ENCODE data around the gene KRT36. TPM values are rescaled to one million over a fixed set of nuclear protein-coding genes. Genes with fewer than 3 reads are reported as not detected.

KRT36 gene
- total RNA-seq, 1 donor from 2014 or later = not detected

GRCh38 chr17:41537990-41538389 lies 48.3 kb upstream of the KRT36 start:
- H3K36me3 Mint-ChIP-seq = no peaks in the 10 kb centered on the region
- H3K4me3 Mint-ChIP-seq = no peak overlapping the region
- no peaks in the 10 kb centered on the region for H4K20me1 ChIP-seq (ENCODE audit: low read depth)
- TF ChIP-seq EZH2 (IDR thresholded peaks at IDR 0.05) (no peak), CTCF (IDR thresholded peaks at IDR 0.05) (no peak), EZH2phosphoT487 (IDR thresholded peaks at IDR 0.05) (no peak)
- H3K9me3 Mint-ChIP-seq = no peaks in the 10 kb centered on the region
- peaks cover 7% of the 10 kb centered on the region for H3F3A ChIP-seq (ENCODE audit: low read depth)
- H3K4me3 ChIP-seq = no peak overlapping the region
- H3K4me1 Mint-ChIP-seq = peaks cover 18% of the 10 kb centered on the region
- no peak overlapping the region for H3K4me2 ChIP-seq
- H3K4me1 ChIP-seq = peaks cover 17% of the 10 kb centered on the region
- H3K27me3 ChIP-seq = no peaks in the 10 kb centered on the region
- H3K27me3 Mint-ChIP-seq (ENCODE audit: insufficient read depth, low read depth) = peaks cover 10% of the 10 kb centered on the region
- H3K9ac ChIP-seq = no peak overlapping the region
- H3K27ac ChIP-seq = no peak overlapping the region
- H3K36me3 ChIP-seq = no peaks in the 10 kb centered on the region
- no peaks in the 10 kb centered on the region for H3K79me2 ChIP-seq (ENCODE audit: low read depth)
- no peak for DNase-seq (ENCODE audit: low spot score)
- H3K27ac Mint-ChIP-seq = no peak overlapping the region
- no peak overlapping the region for H2AFZ ChIP-seq (replicated peaks)
- H3K9me3 ChIP-seq (ENCODE audit: low read depth) = no peaks in the 10 kb centered on the region

DNA sequence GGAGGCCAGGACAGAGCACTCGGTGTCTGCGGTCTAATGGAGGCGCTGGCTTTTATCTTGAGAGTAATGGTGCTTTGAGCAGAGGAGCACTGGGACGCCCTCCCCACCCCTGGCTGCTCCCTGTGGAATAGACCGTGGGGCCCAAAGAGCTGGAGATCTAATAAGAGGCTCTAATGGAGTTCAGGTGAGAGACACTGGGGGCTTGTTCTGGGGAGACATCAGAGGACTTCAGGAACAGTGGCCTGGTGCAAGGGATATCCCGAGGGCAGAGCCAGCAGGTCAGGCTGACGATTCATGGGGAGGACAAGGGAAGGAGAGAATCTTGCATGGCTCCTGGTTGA lies 47.9 kb upstream of the KRT36 start:
- no peaks in the 10 kb centered on the region for H3K36me3 Mint-ChIP-seq
- no peaks in the 10 kb centered on the region for H3K79me2 ChIP-seq (ENCODE audit: low read depth)
- peaks cover 10% of the 10 kb centered on the region for H3K27me3 Mint-ChIP-seq (ENCODE audit: insufficient read depth, low read depth)
- no peak overlapping the region for H3K4me3 Mint-ChIP-seq
- no peaks in the 10 kb centered on the region for H3K9me3 Mint-ChIP-seq
- TF ChIP-seq EZH2 (IDR thresholded peaks at IDR 0.05) (no peak), EZH2phosphoT487 (IDR thresholded peaks at IDR 0.05) (no peak), CTCF (IDR thresholded peaks at IDR 0.05) (no peak)
- no peak overlapping the region for H3K9ac ChIP-seq
- no peaks in the 10 kb centered on the region for H3K36me3 ChIP-seq
- no peaks in the 10 kb centered on the region for H3K9me3 ChIP-seq (ENCODE audit: low read depth)
- no peaks in the 10 kb centered on the region for H4K20me1 ChIP-seq (ENCODE audit: low read depth)
- H3K27ac ChIP-seq = no peak overlapping the region
- no peak for DNase-seq (ENCODE audit: low spot score)
- H3K4me3 ChIP-seq = no peak overlapping the region
- no peak overlapping the region for H3K4me2 ChIP-seq
- H3K4me1 ChIP-seq = peaks cover 17% of the 10 kb centered on the region
- H2AFZ ChIP-seq (replicated peaks) = no peak overlapping the region
- H3K27ac Mint-ChIP-seq = no peak overlapping the region
- H3F3A ChIP-seq (ENCODE audit: low read depth) = peaks cover 7% of the 10 kb centered on the region
- peaks cover 18% of the 10 kb centered on the region for H3K4me1 Mint-ChIP-seq
- no peaks in the 10 kb centered on the region for H3K27me3 ChIP-seq

DNA sequence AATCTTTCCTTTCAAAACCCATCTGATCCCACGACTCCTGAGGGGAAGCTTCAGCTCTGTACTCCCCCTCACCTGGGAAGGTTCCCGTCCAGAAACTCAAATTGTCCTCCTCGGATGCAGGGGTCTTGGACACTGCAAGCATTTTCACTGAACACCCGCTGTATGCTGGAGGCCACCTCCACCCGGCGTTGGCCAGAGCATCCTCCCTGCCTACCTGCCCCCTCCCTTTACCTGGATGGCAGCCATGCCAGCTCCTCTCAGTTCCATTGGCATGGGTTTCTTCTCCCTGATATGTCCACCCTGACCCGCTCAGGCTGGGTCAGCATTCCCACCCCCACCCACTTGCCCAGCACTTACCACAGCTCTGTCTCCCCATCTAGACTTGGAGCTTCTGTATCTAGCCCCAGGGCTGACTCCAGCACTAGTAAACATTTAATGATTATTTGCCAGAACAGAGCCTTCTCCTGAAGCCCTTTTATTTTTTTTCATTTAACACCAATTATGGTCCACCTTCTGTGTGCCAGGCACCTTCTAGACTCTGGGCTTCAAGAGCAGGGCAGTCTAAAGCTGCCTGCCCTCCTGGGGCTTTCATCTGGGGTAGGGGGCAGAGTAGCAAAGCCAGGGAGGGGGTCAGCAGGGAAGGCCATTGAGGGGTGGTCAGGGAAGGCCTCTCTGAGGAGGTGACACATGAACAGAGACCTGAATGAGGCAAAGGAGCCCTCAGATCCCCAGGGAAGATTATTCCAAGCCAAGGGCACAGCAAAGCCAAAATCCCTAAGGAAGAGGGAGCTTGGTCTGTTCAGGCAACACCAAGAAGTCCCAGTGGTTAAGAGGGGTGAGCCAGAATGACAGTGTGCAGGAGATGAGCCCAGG lies 47.3 kb upstream of the KRT36 start:
- H3K27ac ChIP-seq = no peak overlapping the region
- peaks cover 18% of the 10 kb centered on the region for H3K4me1 Mint-ChIP-seq

More for the DNA sequence above, 47.3 kb upstream of the KRT36 start:
- no peak for TF ChIP-seq EZH2 (IDR thresholded peaks at IDR 0.05)
- TF ChIP-seq CTCF (IDR thresholded peaks at IDR 0.05) = no peak
- Mint-ChIP-seq H3K36me3 (no peaks in the 10 kb centered on the region), H3K4me3 (no peak overlapping the region), H3K27ac (peak overlapping the region; percentile 8), H3K9me3 (no peaks in the 10 kb centered on the region), H3K27me3 (ENCODE audit: insufficient read depth, low read depth) (peaks cover 14% of the 10 kb centered on the region)
- Histone ChIP-seq H3K9me3 (ENCODE audit: low read depth) (no peaks in the 10 kb centered on the region), H4K20me1 (ENCODE audit: low read depth) (no peaks in the 10 kb centered on the region), H3K27me3 (no peaks in the 10 kb centered on the region), H3F3A (ENCODE audit: low read depth) (peaks cover 7% of the 10 kb centered on the region), H3K79me2 (ENCODE audit: low read depth) (no peaks in the 10 kb centered on the region), H2AFZ (replicated peaks) (no peak overlapping the region), H3K4me2 (no peak overlapping the region), H3K36me3 (no peaks in the 10 kb centered on the region), H3K4me3 (no peak overlapping the region), H3K4me1 (peaks cover 17% of the 10 kb centered on the region), H3K9ac (no peak overlapping the region)
- no peak for DNase-seq (ENCODE audit: low spot score)

Measured in neural progenitor cell (in vitro differentiated cells).